NB4 (cell line): Measurements from ENCODE around the gene HPCAL1.
A peak's percentile ranks its signal among the peaks of the same experiment; 100 is the strongest.

ENCODE experiments used
- POLR2A ChIP-seq: IDR thresholded peaks from 2 replicates; pipeline ENCODE4 v1.6.1; 2011; ENCODE audit warnings: mild to moderate bottlenecking; ENCODE audit not compliant: insufficient read length; ENCODE audit errors: extremely low read depth
- TF ChIP-seq, protein P1 (sequence below): IDR thresholded peaks from one replicate; pipeline ENCODE4 v1.5.1; 2012; ENCODE audit warnings: low read depth, low read length

DNA sequence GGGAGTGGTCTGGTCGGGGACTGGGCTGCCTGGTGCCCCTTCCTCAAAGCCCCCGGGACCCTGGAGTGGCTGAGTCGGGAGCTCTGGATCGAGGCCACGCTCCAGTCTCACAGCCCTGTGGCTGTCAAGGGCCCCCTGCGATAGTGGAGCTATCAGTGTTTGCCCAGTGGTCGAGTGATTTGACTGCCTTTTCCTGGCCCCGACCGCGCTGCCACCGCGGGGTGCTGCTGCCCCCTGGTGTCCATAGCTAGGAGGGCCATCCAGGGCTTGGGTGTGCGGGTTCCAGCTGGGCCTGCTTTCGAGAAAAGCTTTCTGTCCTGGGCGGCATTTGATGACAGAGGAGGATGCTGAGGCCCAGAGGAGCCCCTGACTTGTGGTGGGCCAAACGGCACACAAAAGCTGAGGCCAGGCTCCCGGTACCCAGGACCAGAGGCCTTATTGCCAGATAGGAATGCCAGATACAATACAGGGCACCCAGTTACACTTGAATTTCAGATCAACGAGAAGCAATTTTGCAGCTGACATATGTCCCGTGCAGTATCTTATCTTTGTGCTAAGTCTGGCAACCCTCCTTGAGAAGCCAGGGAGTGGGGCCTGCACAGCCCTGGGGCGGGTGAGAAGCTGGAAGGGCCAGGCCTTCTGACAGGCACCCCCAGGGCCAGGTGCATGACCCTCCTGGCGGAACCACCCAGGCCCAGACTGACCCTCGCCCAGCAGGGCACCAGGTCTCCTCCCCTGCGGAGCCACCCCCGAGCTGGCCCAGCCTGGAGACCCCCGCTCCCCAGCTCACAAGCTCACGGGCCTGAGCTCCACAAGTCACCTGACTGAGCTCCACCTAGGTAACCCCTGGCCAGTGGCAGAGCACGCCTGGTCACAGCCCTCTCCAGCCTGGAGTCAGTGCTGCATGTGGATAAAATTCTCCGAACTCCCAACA, 132.4 kb downstream of the HPCAL1 start:
- TF ChIP-seq, protein P1, sequence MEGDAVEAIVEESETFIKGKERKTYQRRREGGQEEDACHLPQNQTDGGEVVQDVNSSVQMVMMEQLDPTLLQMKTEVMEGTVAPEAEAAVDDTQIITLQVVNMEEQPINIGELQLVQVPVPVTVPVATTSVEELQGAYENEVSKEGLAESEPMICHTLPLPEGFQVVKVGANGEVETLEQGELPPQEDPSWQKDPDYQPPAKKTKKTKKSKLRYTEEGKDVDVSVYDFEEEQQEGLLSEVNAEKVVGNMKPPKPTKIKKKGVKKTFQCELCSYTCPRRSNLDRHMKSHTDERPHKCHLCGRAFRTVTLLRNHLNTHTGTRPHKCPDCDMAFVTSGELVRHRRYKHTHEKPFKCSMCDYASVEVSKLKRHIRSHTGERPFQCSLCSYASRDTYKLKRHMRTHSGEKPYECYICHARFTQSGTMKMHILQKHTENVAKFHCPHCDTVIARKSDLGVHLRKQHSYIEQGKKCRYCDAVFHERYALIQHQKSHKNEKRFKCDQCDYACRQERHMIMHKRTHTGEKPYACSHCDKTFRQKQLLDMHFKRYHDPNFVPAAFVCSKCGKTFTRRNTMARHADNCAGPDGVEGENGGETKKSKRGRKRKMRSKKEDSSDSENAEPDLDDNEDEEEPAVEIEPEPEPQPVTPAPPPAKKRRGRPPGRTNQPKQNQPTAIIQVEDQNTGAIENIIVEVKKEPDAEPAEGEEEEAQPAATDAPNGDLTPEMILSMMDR, result peak; percentile 97
- no peak for TF ChIP-seq POLR2A
